Stimulated activated naive B cell treated with anti-CD40 and anti-IgM and Interleukin-4, amounts not matched to agents 10 μg/mL and 1 μg/mL and 100 μg/mL, for 72 hours (primary cell): ENCODE data around the gene RPL19.
"Not testable (repeated sequence)": the region's sequence is repeated elsewhere in the genome, so short reads cannot be mapped to it uniquely, and the experiment has no call there.

ENCODE experiments used
- ATAC-seq, 2 donors: fragments of 150-1000 bp; cut with Tn5 transposase; replicated peaks; 2 replicates each; pipeline ENCODE4 v1.10.0; 2021; ENCODE audit warnings: moderate library complexity in 1 of 2
- DNase-seq: peaks from one replicate; pipeline ENCODE4 v3.0.0; 2021
- H3K27ac Mint-ChIP-seq: one replicate; pipeline ENCODE4 v1.8.0; 2022; ENCODE audit warnings: mild to moderate bottlenecking, mixed read lengths
- H3K27me3 Mint-ChIP-seq, 2 donors: one replicate each; pipeline ENCODE4 v1.8.0; 2022; ENCODE audit warnings: mixed read lengths in 2 of 2
- H3K36me3 Mint-ChIP-seq, 2 donors: one replicate each; pipeline ENCODE4 v1.8.0; 2022; ENCODE audit warnings: mixed read lengths in 2 of 2, mild to moderate bottlenecking in 1 of 2
- H3K4me1 Mint-ChIP-seq, 2 donors: one replicate each; pipeline ENCODE4 v1.8.0; 2022; ENCODE audit warnings: mixed read lengths in 2 of 2, mild to moderate bottlenecking in 1 of 2
- H3K4me3 Mint-ChIP-seq, 2 donors: one replicate each; pipeline ENCODE4 v1.8.0; 2022; ENCODE audit warnings: mild to moderate bottlenecking in 2 of 2, mixed read lengths in 2 of 2, moderate library complexity in 1 of 2
- H3K9me3 Mint-ChIP-seq, 2 donors: one replicate each; pipeline ENCODE4 v1.8.0; 2022; ENCODE audit warnings: mixed read lengths in 2 of 2, mild to moderate bottlenecking in 1 of 2

The RPL19 gene

DNA sequence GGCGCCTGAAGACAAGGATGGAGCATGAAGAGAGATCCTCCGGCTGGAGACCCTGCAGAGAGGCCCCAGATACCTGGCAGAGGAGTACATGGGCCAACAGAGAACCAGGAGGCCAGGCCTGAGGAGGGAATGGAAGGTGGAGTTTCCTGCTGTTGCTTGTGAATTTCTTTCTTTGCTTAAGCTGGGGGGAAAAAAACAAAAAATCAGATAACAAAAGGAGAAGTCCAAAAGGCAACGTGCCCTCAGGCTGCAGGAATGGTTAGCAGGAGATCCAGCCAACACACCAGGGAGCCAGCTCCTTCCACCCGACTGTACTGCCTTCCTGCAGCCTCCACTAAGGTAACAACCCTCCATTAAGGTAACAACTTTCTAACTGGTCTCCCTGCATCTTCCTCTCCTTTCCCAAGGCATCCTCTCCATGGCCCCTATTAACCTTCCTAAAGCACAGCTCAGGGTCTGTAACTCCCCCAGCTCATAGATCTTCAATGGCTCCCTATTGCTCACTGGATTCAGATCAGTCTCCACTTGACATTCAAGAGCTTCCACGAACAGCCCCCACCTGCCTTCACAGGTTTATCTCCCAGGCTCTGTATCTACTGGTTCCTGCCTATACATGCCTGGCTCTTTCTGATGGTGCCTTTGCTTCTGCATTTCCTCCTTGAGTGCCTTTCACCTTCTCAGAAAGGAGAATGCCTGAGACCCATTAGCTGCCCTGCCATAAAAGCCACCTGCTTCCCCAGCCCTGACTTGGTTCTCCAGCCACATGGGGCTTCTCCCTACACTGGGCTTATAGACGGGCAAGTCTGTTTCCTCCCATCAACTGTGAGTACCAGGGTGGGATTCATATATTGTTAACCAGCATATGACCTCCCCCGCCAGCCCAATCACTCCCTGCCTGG lies 33.4 kb upstream of the RPL19 start:
- no peak overlapping the region for H3K27ac Mint-ChIP-seq

DNA sequence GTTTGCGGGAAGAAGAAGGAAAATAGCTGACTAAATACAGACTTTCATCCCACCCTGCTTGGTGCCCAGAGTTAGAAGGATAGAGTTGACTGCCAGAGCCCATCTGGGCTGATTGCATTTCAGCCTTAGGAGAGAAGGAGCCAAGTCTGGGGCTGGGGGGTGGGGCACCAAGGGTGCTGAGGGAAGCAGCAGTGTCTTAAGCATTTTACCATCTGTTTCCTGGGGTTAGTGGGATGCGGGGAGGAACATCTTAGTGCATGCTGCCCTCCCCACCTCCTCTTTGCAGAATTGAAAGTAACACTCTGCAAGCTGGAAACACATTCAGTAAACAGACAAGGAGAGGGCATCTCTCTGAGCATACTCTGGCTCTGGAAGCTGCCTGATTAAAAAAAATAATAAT lies 32.6 kb upstream of the RPL19 start:
- ATAC-seq (no peak), DNase-seq (no peak)
- H3K27ac Mint-ChIP-seq = no peak overlapping the region
- H3K27me3 Mint-ChIP-seq = peaks cover 40 to 63% of the 10 kb centered on the region in 2 donors
- H3K4me3 Mint-ChIP-seq = no peak overlapping the region
- peaks cover 18 to 34% of the 10 kb centered on the region in 2 donors for H3K4me1 Mint-ChIP-seq
- peaks cover 0 to 4% of the 10 kb centered on the region in 2 donors for H3K9me3 Mint-ChIP-seq
- no peaks in the 10 kb centered on the region for H3K36me3 Mint-ChIP-seq

More for the DNA sequence above, 33.4 kb upstream of the RPL19 start:
- no peak for ATAC-seq
- peaks cover 18 to 34% of the 10 kb centered on the region in 2 donors for H3K4me1 Mint-ChIP-seq
- H3K27me3 Mint-ChIP-seq = peaks cover 32 to 55% of the 10 kb centered on the region in 2 donors
- H3K4me3 Mint-ChIP-seq = no peak overlapping the region
- H3K9me3 Mint-ChIP-seq = peaks cover 0 to 4% of the 10 kb centered on the region in 2 donors
- DNase-seq = no peak
- H3K36me3 Mint-ChIP-seq = no peaks in the 10 kb centered on the region

DNA sequence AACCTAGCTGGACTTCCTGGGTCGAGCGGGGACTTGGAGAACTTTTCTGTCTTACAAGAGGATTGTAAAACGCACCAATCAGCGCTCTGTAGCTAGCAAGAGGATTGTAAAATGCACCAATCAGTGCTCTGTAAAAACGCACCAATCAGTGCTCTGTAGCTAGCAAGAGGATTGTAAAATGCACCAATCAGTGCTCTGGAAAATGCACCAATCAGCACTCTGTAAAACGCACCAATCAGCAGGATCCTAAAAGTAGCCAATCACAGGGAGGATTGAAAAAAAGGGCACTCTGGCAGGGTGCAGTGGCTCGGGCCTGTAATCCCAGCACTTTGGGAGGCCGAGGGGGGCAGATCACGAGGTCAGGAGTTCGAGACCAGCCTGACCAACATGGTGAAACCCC lies 31.6 kb upstream of the RPL19 start:
- H3K27ac Mint-ChIP-seq, H3K36me3 Mint-ChIP-seq, ATAC-seq, H3K4me3 Mint-ChIP-seq, DNase-seq, H3K9me3 Mint-ChIP-seq: not testable (repeated sequence)
- peaks cover 19 to 34% of the 10 kb centered on the region in 2 donors for H3K4me1 Mint-ChIP-seq
- peaks cover 45 to 73% of the 10 kb centered on the region in 2 donors for H3K27me3 Mint-ChIP-seq

DNA sequence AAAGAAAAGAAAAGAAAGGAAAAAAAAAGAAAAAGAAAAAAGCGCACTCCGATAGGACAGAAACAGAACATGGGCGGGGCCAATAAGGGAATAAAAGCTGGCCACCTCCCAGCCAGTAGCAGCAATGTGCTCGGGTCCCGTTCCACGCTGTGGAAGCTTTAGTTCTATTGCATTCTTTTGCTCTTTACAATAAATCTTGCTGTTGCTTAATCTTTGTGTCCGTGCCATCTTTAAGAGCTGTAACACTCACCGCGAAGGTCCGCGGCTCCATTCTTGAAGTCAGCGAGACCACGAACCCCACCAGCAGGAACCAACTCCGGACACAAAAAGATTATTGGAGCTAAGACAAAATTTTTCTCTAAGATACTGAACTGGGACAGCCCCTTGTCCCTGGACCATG lies 31.0 kb upstream of the RPL19 start:
- DNase-seq = no peak
- Mint-ChIP-seq H3K36me3 (no peaks in the 10 kb centered on the region), H3K9me3 (peaks cover 0 to 4% of the 10 kb centered on the region in 2 donors), H3K27me3 (peaks cover 51 to 79% of the 10 kb centered on the region in 2 donors), H3K27ac (no peak overlapping the region), H3K4me3 (no peak overlapping the region), H3K4me1 (peaks cover 25 to 40% of the 10 kb centered on the region in 2 donors)
- ATAC-seq = no peak

DNA sequence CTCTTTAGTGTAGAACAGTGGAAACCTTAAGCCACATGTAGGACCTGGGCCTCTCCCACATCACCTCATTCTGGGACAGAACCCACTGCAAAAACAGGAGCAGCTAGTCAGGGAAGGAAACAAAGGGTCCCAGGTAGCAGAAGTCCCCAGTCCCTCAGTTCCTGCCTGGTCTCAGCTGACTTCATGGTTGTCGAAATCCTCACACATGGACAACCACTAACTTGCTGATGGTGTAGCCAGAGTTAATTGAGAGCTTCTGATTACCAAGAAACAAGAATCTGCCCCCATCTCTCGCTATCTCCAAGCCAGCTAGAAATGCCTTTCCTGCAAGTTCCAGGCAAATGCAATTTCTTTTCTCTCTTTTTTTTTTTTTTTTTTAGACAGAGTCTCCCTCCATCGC lies 30.6 kb upstream of the RPL19 start:
- Mint-ChIP-seq H3K9me3 (peaks cover 0 to 4% of the 10 kb centered on the region in 2 donors), H3K36me3 (no peaks in the 10 kb centered on the region), H3K27me3 (peaks cover 53 to 80% of the 10 kb centered on the region in 2 donors), H3K27ac (no peak overlapping the region), H3K4me3 (no peak overlapping the region), H3K4me1 (peaks cover 23 to 38% of the 10 kb centered on the region in 2 donors)
- DNase-seq (no peak), ATAC-seq (no peak)

DNA sequence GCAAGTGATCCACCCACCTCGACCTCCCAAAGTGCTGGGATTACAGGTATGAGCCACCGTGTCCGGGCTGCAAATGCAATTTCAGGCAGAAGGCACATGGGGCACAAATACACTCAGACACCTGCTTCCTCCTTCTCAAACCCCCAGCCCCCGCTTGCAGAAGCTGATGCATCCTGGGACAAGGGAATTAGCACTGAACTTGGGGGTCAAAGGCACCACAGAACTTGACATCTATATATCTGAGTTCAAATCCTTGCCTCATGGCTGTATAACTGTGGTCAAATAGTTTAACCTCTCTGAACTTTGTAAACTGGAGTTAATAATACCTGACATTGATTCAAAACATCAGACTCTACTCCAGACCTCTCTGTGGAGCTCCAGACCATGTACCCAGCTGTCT lies 30.0 kb upstream of the RPL19 start:
- peaks cover 0 to 4% of the 10 kb centered on the region in 2 donors for H3K9me3 Mint-ChIP-seq
- H3K27me3 Mint-ChIP-seq = peaks cover 47 to 74% of the 10 kb centered on the region in 2 donors
- DNase-seq = no peak
- no peak overlapping the region for H3K4me3 Mint-ChIP-seq
- no peak for ATAC-seq
- no peak overlapping the region for H3K27ac Mint-ChIP-seq
- H3K4me1 Mint-ChIP-seq = peaks cover 21 to 38% of the 10 kb centered on the region in 2 donors
- peaks cover 2% of the 10 kb centered on the region in 2 donors for H3K36me3 Mint-ChIP-seq

DNA sequence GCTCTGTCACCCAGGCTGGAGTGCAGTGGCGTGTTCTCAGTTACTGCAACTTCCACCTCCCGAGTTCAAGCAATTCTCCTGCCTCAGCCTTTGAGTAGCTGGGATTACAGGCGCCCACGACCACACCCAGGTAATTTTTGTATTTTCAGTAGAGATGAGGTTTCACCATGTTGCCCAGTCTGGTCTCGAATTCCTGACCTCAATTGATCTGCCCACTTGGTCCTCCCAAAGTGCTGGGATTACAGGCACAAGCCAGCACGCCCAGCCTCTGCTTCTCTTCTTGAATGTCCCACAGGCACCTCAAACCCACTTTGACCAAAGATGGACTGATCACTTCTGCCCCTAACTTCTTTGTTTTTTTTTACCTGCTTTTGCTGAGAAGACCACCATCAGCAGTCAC lies 29.5 kb upstream of the RPL19 start:
- H3K27ac Mint-ChIP-seq = peak overlapping the region; percentile 5

DNA sequence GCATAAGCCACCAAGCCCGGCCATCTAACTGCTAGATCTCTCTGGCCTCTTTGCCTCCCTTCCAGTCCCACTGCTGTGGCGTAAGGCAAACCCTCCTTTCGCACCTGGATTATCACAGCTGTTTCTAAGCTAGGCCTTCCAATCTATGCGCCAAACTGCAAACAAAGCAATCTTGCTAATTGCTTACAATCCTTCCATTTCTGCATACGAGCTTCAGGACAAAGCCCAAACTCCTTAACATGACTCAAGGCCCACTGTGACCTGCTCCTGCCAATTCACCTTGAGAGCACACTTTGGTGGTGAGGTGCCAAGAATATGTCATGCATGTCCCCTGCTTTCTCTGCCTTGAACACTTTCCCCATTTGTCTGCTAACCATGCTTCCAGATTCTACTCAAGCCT lies 28.1 kb upstream of the RPL19 start:
- peaks cover 19 to 26% of the 10 kb centered on the region in 2 donors for H3K4me1 Mint-ChIP-seq
- peaks cover 15 to 20% of the 10 kb centered on the region in 2 donors for H3K36me3 Mint-ChIP-seq
- ATAC-seq (no peak), DNase-seq (no peak)
- no peak overlapping the region for H3K4me3 Mint-ChIP-seq
- H3K27me3 Mint-ChIP-seq = peaks cover 33 to 55% of the 10 kb centered on the region in 2 donors
- peaks cover 0 to 4% of the 10 kb centered on the region in 2 donors for H3K9me3 Mint-ChIP-seq
- H3K27ac Mint-ChIP-seq = peak overlapping the region; percentile 65

More for the DNA sequence above, 29.5 kb upstream of the RPL19 start:
- Mint-ChIP-seq H3K4me3 (no peak overlapping the region), H3K4me1 (peaks cover 25 to 38% of the 10 kb centered on the region in 2 donors), H3K9me3 (peaks cover 0 to 4% of the 10 kb centered on the region in 2 donors), H3K27me3 (peaks cover 47 to 69% of the 10 kb centered on the region in 2 donors), H3K36me3 (peaks cover 6% of the 10 kb centered on the region in 2 donors)
- DNase-seq (no peak), ATAC-seq (no peak)

DNA sequence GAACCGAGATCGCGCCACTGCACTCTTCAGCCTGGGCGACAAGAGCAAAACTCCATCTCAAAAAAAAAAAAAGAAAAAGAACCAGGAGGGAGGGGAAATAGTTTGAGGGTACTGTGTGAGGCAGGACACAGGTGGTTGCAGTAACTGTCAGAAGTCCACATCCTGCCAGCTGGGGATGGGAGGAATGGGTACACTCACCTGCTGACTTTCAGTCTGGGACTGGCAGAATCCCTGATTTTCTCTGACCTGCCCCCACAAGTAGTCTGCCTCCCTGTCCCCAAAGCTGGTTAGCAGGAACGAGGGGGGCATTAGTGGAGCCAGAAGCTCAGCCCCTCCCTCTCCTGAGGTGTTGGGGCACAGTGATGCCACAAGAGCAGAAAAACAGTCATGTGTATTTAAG lies 27.0 kb upstream of the RPL19 start:
- Mint-ChIP-seq H3K27me3 (peaks cover 27 to 50% of the 10 kb centered on the region in 2 donors), H3K36me3 (peaks cover 27 to 31% of the 10 kb centered on the region in 2 donors), H3K4me1 (peaks cover 13 to 18% of the 10 kb centered on the region in 2 donors), H3K9me3 (peaks cover 0 to 4% of the 10 kb centered on the region in 2 donors), H3K4me3 (no peak overlapping the region), H3K27ac (no peak overlapping the region)
- no peak for DNase-seq
- ATAC-seq = no peak

DNA sequence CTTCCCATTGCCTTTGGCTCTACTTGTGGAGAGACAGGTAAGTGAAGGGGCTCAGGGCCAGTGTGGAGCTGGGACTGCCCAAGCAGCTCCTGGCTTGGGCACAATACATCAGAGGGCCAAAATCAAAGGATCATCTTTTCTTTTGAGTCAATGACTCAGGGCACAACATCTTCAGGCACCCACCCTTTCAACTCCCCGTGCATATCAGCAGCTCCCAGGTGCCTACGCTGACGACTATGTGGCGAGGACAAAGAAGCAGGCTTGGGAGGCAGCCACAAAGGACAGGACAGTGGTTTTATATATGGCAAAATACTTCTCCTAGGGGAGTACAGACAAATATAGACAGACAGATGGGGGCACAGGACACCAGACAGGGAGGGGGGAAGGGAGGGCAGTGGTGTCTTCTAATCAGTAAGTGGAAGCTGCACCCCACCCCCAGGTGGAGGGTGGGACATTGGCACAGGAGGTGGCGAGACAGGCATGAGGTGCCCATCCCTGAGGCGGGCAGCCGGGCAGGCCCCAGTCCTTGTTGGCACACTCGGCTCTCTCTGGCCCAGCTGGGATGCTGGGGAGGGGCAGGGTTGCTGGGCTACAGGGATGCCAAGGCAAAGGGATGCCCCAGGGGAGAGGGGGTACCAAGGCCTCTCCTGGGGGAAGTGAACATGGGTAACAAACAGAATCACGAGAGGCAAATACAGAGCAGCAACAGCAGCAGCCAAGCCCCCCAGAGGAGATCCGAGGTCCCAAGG lies 26.4 kb upstream of the RPL19 start:
- DNase-seq = no peak
- no peak for ATAC-seq
- Mint-ChIP-seq H3K9me3 (peaks cover 0 to 3% of the 10 kb centered on the region in 2 donors), H3K4me1 (peaks cover 13 to 18% of the 10 kb centered on the region in 2 donors), H3K36me3 (peaks cover 27 to 34% of the 10 kb centered on the region in 2 donors), H3K27ac (peak overlapping the region; percentile 43), H3K4me3 (no peak overlapping the region), H3K27me3 (peaks cover 27 to 46% of the 10 kb centered on the region in 2 donors)

DNA sequence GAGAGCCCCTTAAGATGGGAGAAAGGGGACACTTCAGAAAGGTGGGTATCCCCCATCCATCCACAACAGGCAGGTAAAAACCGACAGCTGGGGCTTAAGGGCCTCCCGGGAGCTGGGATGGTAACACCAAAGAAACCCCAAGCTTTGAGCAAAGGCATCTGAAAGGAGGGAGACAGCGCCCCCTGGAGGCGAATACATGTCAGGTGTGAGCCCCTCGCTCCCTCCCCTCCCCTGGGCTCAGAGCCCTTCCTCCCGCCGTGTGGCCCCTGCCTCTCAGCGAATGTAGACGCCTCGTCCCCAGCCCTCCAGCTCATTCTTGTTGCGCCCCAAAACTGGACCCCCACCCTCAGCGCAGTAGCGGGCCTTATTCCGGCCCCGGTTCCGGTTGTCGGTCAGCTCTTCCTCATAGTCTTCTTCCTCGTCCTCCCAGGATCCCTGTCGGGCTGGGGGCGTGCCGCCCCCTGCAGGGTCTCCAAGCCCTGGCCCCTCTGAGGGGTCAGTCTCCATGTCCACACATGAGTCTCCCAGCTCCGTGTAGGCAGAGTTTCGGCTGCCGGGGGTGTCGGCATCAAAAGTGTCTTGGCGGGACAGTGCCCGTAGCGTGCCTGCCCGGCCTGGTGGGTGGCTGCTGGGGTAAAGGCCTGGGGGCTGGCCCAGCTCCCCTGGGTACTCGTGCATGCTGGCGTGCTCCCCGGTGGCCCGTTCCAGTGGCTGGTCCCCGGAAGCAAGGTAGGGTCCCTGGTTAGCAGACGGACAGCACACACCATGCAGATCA lies 25.0 kb upstream of the RPL19 start:
- peaks cover 13 to 18% of the 10 kb centered on the region in 2 donors for H3K4me1 Mint-ChIP-seq
- DNase-seq (peak; percentile 34), ATAC-seq (peak; percentile 81 to 85)
- H3K9me3 Mint-ChIP-seq = no peaks in the 10 kb centered on the region
- peak overlapping the region in 1 of 2 donors; percentile 36 for H3K4me3 Mint-ChIP-seq
- H3K27ac Mint-ChIP-seq = peak overlapping the region; percentile 51
- peaks cover 27 to 34% of the 10 kb centered on the region in 2 donors for H3K27me3 Mint-ChIP-seq
- H3K36me3 Mint-ChIP-seq = peaks cover 29 to 36% of the 10 kb centered on the region in 2 donors

DNA sequence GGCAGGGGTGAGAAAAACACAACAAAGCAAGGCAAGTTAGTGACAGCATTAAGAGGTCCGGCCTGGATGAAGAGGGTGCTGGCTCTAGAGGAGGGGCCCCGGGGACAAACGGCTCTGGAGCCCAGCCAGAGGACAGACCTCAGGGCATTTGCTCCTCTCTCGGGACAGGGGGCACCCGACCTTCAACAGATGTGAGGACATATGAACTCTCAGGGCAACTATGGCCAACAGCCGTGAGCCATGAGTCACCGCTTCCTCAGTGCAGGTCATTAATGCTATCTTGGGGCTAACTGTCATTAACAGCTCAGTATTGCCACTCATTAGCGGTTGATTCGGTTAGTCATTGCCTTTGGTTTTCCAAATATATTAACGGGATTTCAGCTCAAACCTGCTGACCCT lies 24.4 kb upstream of the RPL19 start:
- no peak overlapping the region for H3K27ac Mint-ChIP-seq
- peak in 1 of 2 donors; percentile 11 for ATAC-seq
- no peak overlapping the region for H3K4me3 Mint-ChIP-seq
- H3K4me1 Mint-ChIP-seq = peaks cover 13 to 18% of the 10 kb centered on the region in 2 donors
- DNase-seq = no peak
- peaks cover 27 to 28% of the 10 kb centered on the region in 2 donors for H3K27me3 Mint-ChIP-seq
- H3K36me3 Mint-ChIP-seq = peaks cover 29 to 36% of the 10 kb centered on the region in 2 donors
- H3K9me3 Mint-ChIP-seq = no peaks in the 10 kb centered on the region

DNA sequence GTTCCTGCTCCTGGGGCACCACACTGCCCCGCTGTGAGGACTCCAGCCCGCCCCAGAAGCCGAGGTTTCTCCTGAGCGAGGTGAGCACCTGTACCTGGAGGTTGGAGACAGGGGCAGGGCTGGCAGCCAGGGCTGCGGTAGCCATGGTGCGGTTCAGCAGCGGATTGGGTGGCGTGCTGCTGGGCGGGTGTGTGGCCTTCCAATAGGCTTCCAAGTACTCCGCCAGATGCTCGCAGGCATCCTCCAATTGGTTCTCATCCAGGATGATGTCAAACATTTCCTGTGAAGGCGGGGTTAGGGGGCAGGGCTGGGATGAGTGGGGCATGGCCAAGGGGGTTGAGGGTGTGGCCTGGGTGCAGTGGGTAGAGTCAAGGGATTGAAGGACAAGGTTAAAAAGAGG lies 22.8 kb upstream of the RPL19 start:
- ATAC-seq (no peak), DNase-seq (no peak)
- Mint-ChIP-seq H3K36me3 (peaks cover 29 to 36% of the 10 kb centered on the region in 2 donors), H3K27ac (no peak overlapping the region), H3K9me3 (no peaks in the 10 kb centered on the region), H3K4me3 (no peak overlapping the region), H3K27me3 (peaks cover 21% of the 10 kb centered on the region in 2 donors), H3K4me1 (peaks cover 13 to 18% of the 10 kb centered on the region in 2 donors)

DNA sequence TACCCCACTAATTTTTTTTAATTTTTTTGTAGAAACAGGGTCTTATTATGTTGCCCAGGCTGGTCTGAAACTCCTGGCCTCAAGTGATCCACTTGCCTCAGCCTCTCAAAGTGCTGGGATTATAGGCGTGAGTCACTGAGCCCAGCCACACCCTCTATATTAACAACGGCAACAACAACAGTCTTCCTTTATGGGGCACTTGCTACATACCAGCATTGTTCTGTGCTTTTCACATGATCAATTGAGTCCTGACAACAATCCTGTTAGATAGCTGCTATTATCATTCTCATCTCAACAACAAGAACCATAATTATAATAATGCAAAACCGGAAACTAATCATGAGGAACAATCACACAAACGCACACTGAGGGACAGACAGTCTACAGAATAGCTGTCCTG lies 21.5 kb upstream of the RPL19 start:
- H3K27ac Mint-ChIP-seq = no peak overlapping the region
- no peak for ATAC-seq
- peaks cover 12 to 18% of the 10 kb centered on the region in 2 donors for H3K4me1 Mint-ChIP-seq
- peaks cover 8 to 9% of the 10 kb centered on the region in 2 donors for H3K27me3 Mint-ChIP-seq
- no peaks in the 10 kb centered on the region for H3K9me3 Mint-ChIP-seq
- H3K36me3 Mint-ChIP-seq = peaks cover 38 to 46% of the 10 kb centered on the region in 2 donors
- no peak for DNase-seq
- no peak overlapping the region for H3K4me3 Mint-ChIP-seq
